GM12892 (cell line): Measurements from ENCODE around the gene SLC2A5.
"Not testable (repeated sequence)": the region's sequence is repeated elsewhere in the genome, so short reads cannot be mapped to it uniquely, and the experiment has no call there.

Experiments used
- DNase-seq: peaks from one replicate; pipeline ENCODE4 v3.0.0; 2011; ENCODE audit not compliant: insufficient read length
- FAIRE-seq: peaks from 2 replicates; lab custom pipeline; 2011; peaks lifted over from hg19 to GRCh38; lab: Jason Lieb, UNC
- POLR2A ChIP-seq: IDR thresholded peaks from 2 replicates; pipeline ENCODE4 v1.6.1; 2011; ENCODE audit warnings: low read depth, low read length, control low read depth
- POLR2AphosphoS5 ChIP-seq: IDR thresholded peaks from 2 replicates; pipeline ENCODE4 v1.6.1; 2011; ENCODE audit warnings: low read depth, low read length, control low read depth
- TAF1 ChIP-seq: IDR thresholded peaks from 2 replicates; pipeline ENCODE4 v1.6.1; 2011; ENCODE audit warnings: low read depth, mild to moderate bottlenecking, control low read depth, low read length, borderline replicate concordance

The SLC2A5 gene

GRCh38 chr1:9008236-9008635 is 61.2 kb downstream of the SLC2A5 start:
- TF ChIP-seq TAF1 (no peak), POLR2AphosphoS5 (no peak), POLR2A (no peak)
- DNase-seq (no peak), FAIRE-seq (peak; percentile 76)

GRCh38 chr1:9006956-9007615 is 62.3 kb downstream of the SLC2A5 start:
- TF ChIP-seq POLR2AphosphoS5 (no peak), POLR2A (no peak), TAF1 (no peak)
- FAIRE-seq (no peak), DNase-seq (no peak)

GRCh38 chr1:9005395-9005708 is 64.1 kb downstream of the SLC2A5 start:
- TF ChIP-seq POLR2A (no peak), POLR2AphosphoS5 (no peak), TAF1 (no peak)
- FAIRE-seq (no peak), DNase-seq (no peak)

GRCh38 chr1:9004700-9005394 is 64.6 kb downstream of the SLC2A5 start:
- TF ChIP-seq POLR2A: no peak
- TF ChIP-seq TAF1: no peak
- TF ChIP-seq POLR2AphosphoS5: no peak
- FAIRE-seq: peak; percentile 80
- DNase-seq: peak; percentile 84

GRCh38 chr1:9004031-9004699 is 65.3 kb downstream of the SLC2A5 start:
- FAIRE-seq: no peak
- no peak for DNase-seq
- TF ChIP-seq TAF1: no peak
- TF ChIP-seq POLR2AphosphoS5: no peak

GRCh38 chr1:9002215-9002560 is 67.2 kb downstream of the SLC2A5 start:
- not testable (repeated sequence) for FAIRE-seq, DNase-seq

- FAIRE-seq, DNase-seq: not testable (repeated sequence)
Observed at GRCh38 chr1:9001534-9002214, 67.8 kb downstream of the SLC2A5 start.

- not testable (repeated sequence) for DNase-seq
- peak; percentile 75 for FAIRE-seq
Observed at GRCh38 chr1:8993962-8994675, 75.3 kb downstream of the SLC2A5 start.

- DNase-seq (no peak), FAIRE-seq (no peak)
- TF ChIP-seq POLR2A (no peak), TAF1 (no peak), POLR2AphosphoS5 (no peak)
Observed at GRCh38 chr1:8992936-8993687, 76.3 kb downstream of the SLC2A5 start.

GRCh38 chr1:8989821-8990220 is 79.6 kb downstream of the SLC2A5 start:
- FAIRE-seq: no peak
- no peak for DNase-seq
- TF ChIP-seq POLR2A: no peak
- no peak for TF ChIP-seq POLR2AphosphoS5
- TF ChIP-seq TAF1: no peak

- no peak for FAIRE-seq
- TF ChIP-seq TAF1: no peak
- no peak for TF ChIP-seq POLR2A
- TF ChIP-seq POLR2AphosphoS5: no peak
Observed at GRCh38 chr1:8989061-8989460, 80.4 kb downstream of the SLC2A5 start.

More at GRCh38 chr1:8989061-8989460, 80.4 kb downstream of the SLC2A5 start:
- DNase-seq: no peak
